GM18505 (cell line): ENCODE data around the gene MAPK6.

ENCODE experiments used
- ATAC-seq: cut with Tn5 transposase; IDR thresholded peaks from one replicate; pipeline ENCODE4 v1.9.1; 2021; ENCODE audit not compliant: unreplicated experiment
- POLR2A ChIP-seq: IDR thresholded peaks from 4 replicates; pipeline ENCODE4 v1.6.1; 2011; ENCODE audit warnings: borderline replicate concordance; ENCODE audit not compliant: insufficient read depth, insufficient read length; ENCODE audit errors: extremely low read depth

The MAPK6 gene

DNA sequence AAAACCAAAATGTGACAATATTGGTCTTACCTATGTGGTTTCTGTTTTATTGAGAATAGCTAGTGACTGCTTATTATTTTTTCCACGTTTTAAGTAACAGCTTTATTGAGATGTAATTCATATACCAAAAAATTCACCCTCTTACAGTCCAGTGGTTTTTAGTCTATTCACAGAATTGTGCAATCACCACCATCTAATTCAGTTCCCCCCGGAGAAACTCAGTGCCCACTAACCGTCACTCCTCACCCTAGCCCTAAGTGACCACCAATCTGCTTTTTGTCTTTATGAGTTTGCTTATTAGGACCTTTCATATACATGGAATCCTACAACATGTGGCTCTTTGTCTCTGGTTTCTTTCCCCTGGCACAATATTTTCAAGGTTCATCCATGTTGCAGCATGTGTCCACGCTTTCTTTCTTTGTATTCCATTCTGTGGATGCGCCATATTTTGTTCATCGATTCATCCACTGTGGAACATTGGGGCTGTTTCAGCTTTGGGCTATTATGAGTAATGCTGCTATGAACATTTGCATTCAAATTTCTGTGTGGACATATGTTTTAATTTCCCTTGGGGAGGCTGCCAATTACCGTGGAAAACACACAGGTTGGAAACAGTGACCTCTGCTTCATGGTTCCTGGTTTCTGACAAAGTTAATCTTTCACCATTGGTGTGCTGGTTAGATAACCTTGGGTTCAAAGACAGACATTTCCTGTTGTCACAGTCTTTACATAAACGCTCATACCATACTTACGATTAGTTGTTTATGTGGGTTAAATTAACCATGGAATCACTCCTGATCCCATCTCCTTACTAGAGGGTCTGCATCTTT is 96.8 kb downstream of the MAPK6 start:
- no peak for ATAC-seq
- TF ChIP-seq POLR2A: no peak
